ENCODE data around the gene CEP164. TPM values are rescaled to one million over a fixed set of nuclear protein-coding genes. Genes with fewer than 3 reads are reported as not detected.

Gene CEP164
- total and polyA plus RNA-seq, 2 of the 8 experiments (the other 6 are each of a cell fraction or from before 2014, with no cell fraction given), result 8.4 to 20.8 TPM

DNA sequence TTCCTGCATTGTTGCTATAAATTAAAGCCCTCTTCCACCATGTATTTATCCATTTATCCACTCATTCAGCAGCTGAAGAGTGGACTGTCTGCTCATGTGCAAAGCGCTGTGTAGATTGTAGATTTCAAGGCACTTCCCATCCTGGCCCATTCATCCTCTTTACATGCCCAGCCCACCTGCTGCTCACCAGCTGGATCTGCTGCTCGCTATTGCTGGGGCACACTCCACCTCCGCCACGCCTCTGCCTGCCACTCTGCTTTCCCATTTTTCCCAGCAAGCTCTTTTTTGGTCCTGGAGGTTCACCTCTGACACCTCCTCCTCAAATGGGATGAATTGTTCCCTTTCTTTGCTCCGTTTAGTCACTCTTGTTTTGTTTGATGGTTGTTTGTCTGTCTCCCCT lies 48.3 kb downstream of the CEP164 start:
- no peak for FAIRE-seq

More for the DNA sequence above, 48.3 kb downstream of the CEP164 start:
- Histone ChIP-seq H3K23me2 (ENCODE audit: low read depth, low read length) (no peaks in the 10 kb centered on the region), H2BK15ac (ENCODE audit: low read length) (no peak overlapping the region), H3K36me3 (ENCODE audit: control insufficient read depth in 2 of 4, insufficient read depth in 4 of 4, low read length in 3 of 4) (peaks cover 0 to 26% (median 7%) of the 10 kb centered on the region in 4 experiments; a peak in 6 of 8 replicates), H3K18ac (ENCODE audit: extremely low read depth, low read length) (no peak overlapping the region), H2AK5ac (ENCODE audit: low read depth, low read length) (no peak overlapping the region), H3K14ac (ENCODE audit: insufficient read length) (no peak overlapping the region), H4K91ac (replicated peaks; ENCODE audit: insufficient read length, low read length) (no peak overlapping the region), H3K4me2 (ENCODE audit: insufficient read depth in 1 of 2, low read depth in 2 of 2, low read length in 2 of 2) (no peak overlapping the region), H3K23ac (ENCODE audit: insufficient read length) (no peak overlapping the region), H3K4me3 (ENCODE audit: extremely low read depth in 1 of 4, insufficient read depth in 2 of 4, low read depth in 3 of 4, low read length in 4 of 4) (no peak overlapping the region), H4K8ac (ENCODE audit: extremely low read depth, insufficient read depth, low read length) (no peak overlapping the region), H4K5ac (ENCODE audit: insufficient read length, low read depth, low read length) (no peak overlapping the region), H3K4ac (replicated peaks; ENCODE audit: insufficient read length, low read depth, low read length) (no peak overlapping the region), H3K56ac (replicated peaks; ENCODE audit: insufficient read length, low read depth, low read length) (no peak overlapping the region), H3K27me3 (replicated peaks in 1 of 4; ENCODE audit: control insufficient read depth in 3 of 4, extremely low read depth in 1 of 4, insufficient read depth in 3 of 4, low read length in 3 of 4) (no peaks in the 10 kb centered on the region), H2BK12ac (ENCODE audit: low read depth, low read length) (no peak overlapping the region), H2BK20ac (ENCODE audit: low read length) (no peak overlapping the region), H4K20me1 (replicated peaks in 1 of 2; ENCODE audit: control insufficient read depth in 1 of 2, insufficient read depth in 2 of 2, low read length in 2 of 2) (no peaks in the 10 kb centered on the region), H3K9ac (replicated peaks in 1 of 4; ENCODE audit: extremely low read depth in 1 of 4, low read depth in 3 of 4, low read length in 3 of 4) (no peak overlapping the region), H3K27ac (ENCODE audit: low read depth, low read length) (no peak overlapping the region), H2AFZ (ENCODE audit: low read length) (no peak overlapping the region), H3K79me2 (ENCODE audit: control insufficient read depth in 1 of 2, insufficient read depth in 2 of 2, low read length in 2 of 2) (no peaks in the 10 kb centered on the region), H3K79me1 (ENCODE audit: low read depth, low read length) (no peaks in the 10 kb centered on the region; the same call in none of the 2 replicates), H2BK5ac (ENCODE audit: low read depth, low read length) (no peak overlapping the region), H2BK120ac (replicated peaks; ENCODE audit: low read depth, low read length) (no peak overlapping the region), H3K4me1 (replicated peaks in 1 of 4; ENCODE audit: control insufficient read depth in 3 of 4, insufficient read depth in 4 of 4, low read length in 3 of 4) (no peaks in the 10 kb centered on the region), H3K9me3 (ENCODE audit: insufficient read depth in 2 of 2, low read depth in 1 of 2, low read length in 1 of 2) (no peaks in the 10 kb centered on the region)
- WGBS, 2 experiments (ENCODE audit: extremely low coverage in 1 of 2, insufficient coverage in 1 of 2, insufficient read length in 1 of 2, insufficient replicate concordance in 2 of 2, low coverage in 1 of 2, low lambda C conversion rate in 2 of 2, missing lambda C conversion rate in 1 of 2), result 90% methylated on average over 5 of the region's 5 CpGs; no CpG with 5 or more reads in 1 of the 2 experiments
- DNase-seq (ENCODE audit: low read depth in 1 of 2, low spot score in 2 of 2), result no peak
- ChIA-PET CTCF (ENCODE audit: partially characterized antibody) (interaction anchor here (2.4 kb wide), 1 partner anchor 50 kb away, joined by 11 read pairs; no protein-coding TSS in a partner anchor), POLR2A (ENCODE audit: partially characterized antibody) (no interaction called here)
- TF ChIP-seq RFX5 (IDR thresholded peaks at IDR 0.05; ENCODE audit: borderline replicate concordance, low read depth, low read length), result no peak
- no peak for TF ChIP-seq SIX5 (IDR thresholded peaks at IDR 0.05; ENCODE audit: low read depth, low read length)
- TF ChIP-seq CREB1 (IDR thresholded peaks at IDR 0.05), result no peak
- TF ChIP-seq TAF7 (optimal IDR thresholded peaks at IDR 0.05; ENCODE audit: borderline replicate concordance, low read depth, low read length), result no peak
- no peak for TF ChIP-seq CEBPB (IDR thresholded peaks at IDR 0.05; ENCODE audit: low read depth, low read length)
- no peak for TF ChIP-seq RNF2 (IDR thresholded peaks at IDR 0.05; ENCODE audit: borderline replicate concordance, low read depth, low read length, missing control alignments, poor library complexity, severe bottlenecking)
- no peak for TF ChIP-seq JUN (IDR thresholded peaks at IDR 0.05; ENCODE audit: low read depth, low read length)
- no peak for TF ChIP-seq SIN3A (conservative IDR thresholded peaks at IDR 0.05 in 1 of 2, IDR thresholded peaks at IDR 0.05 in 1 of 2; ENCODE audit: low read depth in 1 of 2, low read length in 2 of 2)
- no peak for TF ChIP-seq TCF12 (IDR thresholded peaks at IDR 0.05; ENCODE audit: low read depth, low read length)
- TF ChIP-seq RAD21 (IDR thresholded peaks at IDR 0.05 in 1 of 2, conservative IDR thresholded peaks at IDR 0.05 in 1 of 2; ENCODE audit: low read depth in 2 of 2, low read length in 2 of 2), result no peak
- TF ChIP-seq SRF (IDR thresholded peaks at IDR 0.05; ENCODE audit: low read depth, low read length), result no peak
